ENCODE data around the gene LYZL6.

GRCh38 chr17:35900280-35900679, 43.2 kb downstream of the LYZL6 start:
- TF ChIP-seq ZNF274 (IDR thresholded peaks at IDR 0.05; ENCODE audit: low read depth, low read length), result no peak
- no peak for TF ChIP-seq CTCF (IDR thresholded peaks at IDR 0.05 in 2 of 3, conservative IDR thresholded peaks at IDR 0.05 in 1 of 3; ENCODE audit: borderline replicate concordance in 1 of 3, insufficient read depth in 1 of 3, low read depth in 2 of 3, low read length in 2 of 3)
- no peak for TF ChIP-seq POLR2AphosphoS5 (IDR thresholded peaks at IDR 0.05; ENCODE audit: low read depth, low read length)
- TF ChIP-seq CEBPB (IDR thresholded peaks at IDR 0.05; ENCODE audit: low read depth), result no peak
- no peak for TF ChIP-seq MAX (IDR thresholded peaks at IDR 0.05)
- no peak for TF ChIP-seq ZFX (IDR thresholded peaks at IDR 0.05)
